ENCODE data around the gene EVA1A. TPM values are rescaled to one million over a fixed set of nuclear protein-coding genes. Genes with fewer than 3 reads are reported as not detected.

Gene EVA1A
- total RNA-seq, 1 experiment from 2014 or later: 0.21 TPM

DNA sequence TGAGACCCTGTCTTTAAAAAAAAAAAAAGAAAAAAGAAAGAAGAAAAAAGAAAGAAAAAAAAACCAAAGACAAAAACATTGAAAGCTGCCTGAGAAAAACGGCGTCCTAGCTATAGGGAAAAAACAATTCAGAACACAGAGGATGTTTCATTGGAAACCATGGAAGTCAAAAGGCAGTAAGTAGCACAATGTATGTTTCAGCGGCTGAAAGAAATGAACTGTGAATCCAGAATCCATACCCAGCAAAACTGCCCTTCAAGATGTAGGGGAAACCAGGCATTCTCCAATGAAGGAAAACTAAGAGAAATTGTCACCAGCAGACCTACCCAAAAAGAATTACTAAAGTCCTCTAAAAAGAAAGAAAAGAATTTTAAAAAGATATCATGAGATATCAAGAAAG, 27.6 kb downstream of the EVA1A start:
- POLR2A ChIA-PET: no interaction called here

GRCh38 chr2:75532488-75532887, 28.3 kb downstream of the EVA1A start:
- Histone ChIP-seq H3K27ac (ENCODE audit: low read length) (no peak overlapping the region), H3K36me3 (ENCODE audit: control insufficient read depth, insufficient read depth, low read length) (no peaks in the 10 kb centered on the region), H3K27me3 (ENCODE audit: control insufficient read depth, insufficient read depth, low read length) (no peaks in the 10 kb centered on the region), H3K4me3 (ENCODE audit: low read depth in 2 of 2, low read length in 2 of 2) (no peak overlapping the region), H3K9me3 (ENCODE audit: control insufficient read depth, insufficient read depth, low read depth, low read length) (no peaks in the 10 kb centered on the region), H3K4me1 (ENCODE audit: control insufficient read depth, insufficient read depth, low read length) (no peaks in the 10 kb centered on the region)
- DNase-seq (ENCODE audit: low read depth, low spot score) (no peak), ATAC-seq (no peak)
- TF ChIP-seq, protein P1, sequence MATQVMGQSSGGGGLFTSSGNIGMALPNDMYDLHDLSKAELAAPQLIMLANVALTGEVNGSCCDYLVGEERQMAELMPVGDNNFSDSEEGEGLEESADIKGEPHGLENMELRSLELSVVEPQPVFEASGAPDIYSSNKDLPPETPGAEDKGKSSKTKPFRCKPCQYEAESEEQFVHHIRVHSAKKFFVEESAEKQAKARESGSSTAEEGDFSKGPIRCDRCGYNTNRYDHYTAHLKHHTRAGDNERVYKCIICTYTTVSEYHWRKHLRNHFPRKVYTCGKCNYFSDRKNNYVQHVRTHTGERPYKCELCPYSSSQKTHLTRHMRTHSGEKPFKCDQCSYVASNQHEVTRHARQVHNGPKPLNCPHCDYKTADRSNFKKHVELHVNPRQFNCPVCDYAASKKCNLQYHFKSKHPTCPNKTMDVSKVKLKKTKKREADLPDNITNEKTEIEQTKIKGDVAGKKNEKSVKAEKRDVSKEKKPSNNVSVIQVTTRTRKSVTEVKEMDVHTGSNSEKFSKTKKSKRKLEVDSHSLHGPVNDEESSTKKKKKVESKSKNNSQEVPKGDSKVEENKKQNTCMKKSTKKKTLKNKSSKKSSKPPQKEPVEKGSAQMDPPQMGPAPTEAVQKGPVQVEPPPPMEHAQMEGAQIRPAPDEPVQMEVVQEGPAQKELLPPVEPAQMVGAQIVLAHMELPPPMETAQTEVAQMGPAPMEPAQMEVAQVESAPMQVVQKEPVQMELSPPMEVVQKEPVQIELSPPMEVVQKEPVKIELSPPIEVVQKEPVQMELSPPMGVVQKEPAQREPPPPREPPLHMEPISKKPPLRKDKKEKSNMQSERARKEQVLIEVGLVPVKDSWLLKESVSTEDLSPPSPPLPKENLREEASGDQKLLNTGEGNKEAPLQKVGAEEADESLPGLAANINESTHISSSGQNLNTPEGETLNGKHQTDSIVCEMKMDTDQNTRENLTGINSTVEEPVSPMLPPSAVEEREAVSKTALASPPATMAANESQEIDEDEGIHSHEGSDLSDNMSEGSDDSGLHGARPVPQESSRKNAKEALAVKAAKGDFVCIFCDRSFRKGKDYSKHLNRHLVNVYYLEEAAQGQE (IDR thresholded peaks at IDR 0.05; ENCODE audit: insufficient read depth in 1 of 2, low read depth in 2 of 2, low read length in 1 of 2): no peak
- TF ChIP-seq SIN3A (IDR thresholded peaks at IDR 0.05; ENCODE audit: borderline replicate concordance, insufficient read depth, low read depth, low read length) (no peak), POLR2AphosphoS5 (IDR thresholded peaks at IDR 0.05; ENCODE audit: low read depth, low read length) (no peak), TCF7L2 (IDR thresholded peaks at IDR 0.05; ENCODE audit: low read depth, low read length) (no peak)
- BruUV-seq (replicated peaks): no TSS peak
- ChIA-PET CTCF (no interaction called here), POLR2A (no interaction called here)
- in situ Hi-C loops (cut with HindIII; ENCODE audit: low pct_unique_long_range_greater_than_20kb, low sequenced_read_pairs) (no loop called here), intact Hi-C loops (cut with micrococcal nuclease; ENCODE audit: unreplicated experiment) (no loop called here)

More for the DNA sequence above, 27.6 kb downstream of the EVA1A start:
- intact Hi-C loops (cut with micrococcal nuclease; ENCODE audit: unreplicated experiment) (no loop called here), in situ Hi-C loops (cut with HindIII; ENCODE audit: low pct_unique_long_range_greater_than_20kb, low sequenced_read_pairs) (no loop called here)
- DNase-seq (ENCODE audit: low read depth, low spot score) (no peak), ATAC-seq (no peak)
- Histone ChIP-seq H3K27ac (ENCODE audit: low read length) (no peak overlapping the region), H3K9me3 (ENCODE audit: control insufficient read depth, insufficient read depth, low read depth, low read length) (no peaks in the 10 kb centered on the region), H3K4me3 (ENCODE audit: low read depth in 2 of 2, low read length in 2 of 2) (no peak overlapping the region), H3K36me3 (ENCODE audit: control insufficient read depth, insufficient read depth, low read length) (no peaks in the 10 kb centered on the region), H3K4me1 (ENCODE audit: control insufficient read depth, insufficient read depth, low read length) (no peaks in the 10 kb centered on the region), H3K27me3 (ENCODE audit: control insufficient read depth, insufficient read depth, low read length) (no peaks in the 10 kb centered on the region)
- TF ChIP-seq POLR2AphosphoS5 (IDR thresholded peaks at IDR 0.05; ENCODE audit: low read depth, low read length): no peak
- TF ChIP-seq, protein P1 (IDR thresholded peaks at IDR 0.05; ENCODE audit: insufficient read depth in 1 of 2, low read depth in 2 of 2, low read length in 1 of 2): no peak
- TF ChIP-seq TCF7L2 (IDR thresholded peaks at IDR 0.05; ENCODE audit: low read depth, low read length): no peak
- TF ChIP-seq, protein P2, sequence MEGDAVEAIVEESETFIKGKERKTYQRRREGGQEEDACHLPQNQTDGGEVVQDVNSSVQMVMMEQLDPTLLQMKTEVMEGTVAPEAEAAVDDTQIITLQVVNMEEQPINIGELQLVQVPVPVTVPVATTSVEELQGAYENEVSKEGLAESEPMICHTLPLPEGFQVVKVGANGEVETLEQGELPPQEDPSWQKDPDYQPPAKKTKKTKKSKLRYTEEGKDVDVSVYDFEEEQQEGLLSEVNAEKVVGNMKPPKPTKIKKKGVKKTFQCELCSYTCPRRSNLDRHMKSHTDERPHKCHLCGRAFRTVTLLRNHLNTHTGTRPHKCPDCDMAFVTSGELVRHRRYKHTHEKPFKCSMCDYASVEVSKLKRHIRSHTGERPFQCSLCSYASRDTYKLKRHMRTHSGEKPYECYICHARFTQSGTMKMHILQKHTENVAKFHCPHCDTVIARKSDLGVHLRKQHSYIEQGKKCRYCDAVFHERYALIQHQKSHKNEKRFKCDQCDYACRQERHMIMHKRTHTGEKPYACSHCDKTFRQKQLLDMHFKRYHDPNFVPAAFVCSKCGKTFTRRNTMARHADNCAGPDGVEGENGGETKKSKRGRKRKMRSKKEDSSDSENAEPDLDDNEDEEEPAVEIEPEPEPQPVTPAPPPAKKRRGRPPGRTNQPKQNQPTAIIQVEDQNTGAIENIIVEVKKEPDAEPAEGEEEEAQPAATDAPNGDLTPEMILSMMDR (IDR thresholded peaks at IDR 0.05): no peak
- TF ChIP-seq SIN3A (IDR thresholded peaks at IDR 0.05; ENCODE audit: borderline replicate concordance, insufficient read depth, low read depth, low read length): no peak
- no TSS peak for BruUV-seq (replicated peaks)
- CTCF ChIA-PET: no interaction called here

Measured in Panc1 (cell line).